Activated naive CD4-positive, alpha-beta T cell (primary cell): ENCODE measurements around the gene ALOX15.
"Not testable (repeated sequence)": the region's sequence is repeated elsewhere in the genome, so short reads cannot be mapped to it uniquely, and the experiment has no call there.

Experiments used
- DNase-seq, 4 experiments: peaks; one replicate each; lab custom pipeline; 2025; lab: John Stamatoyannopoulos, UW

Gene ALOX15

GRCh38 chr17:4617090-4617489, 24.4 kb downstream of the ALOX15 start:
- no peak for DNase-seq

GRCh38 chr17:4616476-4616875, 25.0 kb downstream of the ALOX15 start:
- no peak for DNase-seq

GRCh38 chr17:4610656-4611055, 30.8 kb downstream of the ALOX15 start:
- DNase-seq, result no peak

DNA sequence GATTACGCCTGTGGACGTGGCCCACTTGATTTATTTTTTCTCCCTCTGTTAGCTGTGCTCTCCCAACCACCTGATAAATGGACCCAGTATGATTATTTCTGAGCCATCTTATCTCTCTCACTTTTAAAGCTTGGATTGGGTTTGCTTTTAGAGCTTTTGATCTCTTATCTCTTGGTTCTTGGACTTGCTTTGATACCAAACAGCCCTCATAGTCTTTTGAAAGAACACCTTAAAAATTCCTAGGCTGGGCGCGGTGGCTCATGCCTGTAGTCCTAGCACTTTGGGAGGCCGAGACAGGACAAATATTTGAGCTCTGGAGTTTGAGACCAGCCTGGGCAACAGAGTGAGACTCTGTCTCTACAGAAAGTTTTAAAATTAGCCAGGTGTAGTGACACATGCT, 31.3 kb downstream of the ALOX15 start:
- DNase-seq, result no peak

DNA sequence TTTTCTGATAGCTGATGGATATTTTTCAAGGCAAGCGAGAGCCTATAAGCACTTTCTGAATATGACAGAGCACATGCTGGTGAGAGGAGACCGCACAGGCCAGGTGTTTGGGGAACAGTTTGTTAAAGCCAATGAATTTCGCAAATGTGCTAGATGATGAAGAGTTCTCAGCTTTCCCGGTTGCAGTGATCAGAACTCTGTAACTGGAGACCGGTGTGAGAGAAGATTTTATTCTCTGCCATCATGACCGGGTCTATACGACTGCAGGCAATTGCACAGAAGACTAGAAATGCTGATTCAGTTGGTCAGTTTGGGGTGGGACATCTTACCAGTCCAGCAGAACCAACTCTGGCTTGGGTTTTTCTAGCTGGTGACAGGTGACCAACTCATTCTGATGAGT, 31.7 kb downstream of the ALOX15 start:
- no peak for DNase-seq

GRCh38 chr17:4607773-4608187, 33.7 kb downstream of the ALOX15 start:
- no peak for DNase-seq

DNA sequence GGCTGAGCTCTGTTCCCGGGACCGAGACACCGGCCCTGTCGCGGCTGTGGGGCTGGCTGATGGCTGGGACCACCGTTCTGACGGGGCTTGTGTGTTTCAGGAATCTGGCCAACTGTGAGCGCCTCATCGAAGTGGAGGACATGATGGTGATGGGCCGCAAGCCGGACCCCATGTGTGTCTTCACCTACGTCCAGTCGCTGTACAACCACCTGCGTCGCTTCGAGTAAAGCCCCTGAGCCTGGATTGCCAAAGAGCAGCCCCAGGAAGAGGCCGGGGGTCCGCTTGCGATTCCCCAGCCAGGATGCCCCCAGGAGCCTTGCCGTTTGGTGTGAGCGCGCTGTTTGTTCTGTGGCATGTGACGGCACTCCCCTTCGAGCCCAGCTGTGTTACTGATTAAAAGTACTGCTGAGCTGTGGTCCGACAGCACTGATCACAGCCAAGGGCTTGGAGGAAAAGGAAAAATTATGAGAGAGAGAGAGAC, 34.2 kb downstream of the ALOX15 start:
- DNase-seq, result no peak

DNA sequence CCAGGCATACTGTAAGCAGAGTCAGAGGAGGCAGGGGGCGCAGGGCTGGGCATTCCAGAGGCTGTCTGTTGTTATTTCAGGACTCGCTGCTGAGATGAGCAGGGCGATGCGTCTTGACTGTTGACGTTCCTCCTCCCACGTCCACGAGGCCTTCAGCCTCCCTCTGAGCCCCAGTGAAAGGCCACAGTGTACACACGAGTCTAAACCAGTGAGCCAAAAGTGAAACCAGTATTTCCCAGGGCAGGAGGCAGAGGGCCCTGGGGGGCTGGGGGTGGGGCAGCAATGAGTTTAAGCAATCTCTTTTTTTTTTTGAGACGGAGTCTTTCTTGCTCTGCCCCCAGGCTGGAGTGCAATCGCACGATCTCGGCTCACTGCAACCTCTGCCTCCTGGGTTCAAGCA, 35.7 kb downstream of the ALOX15 start:
- no peak for DNase-seq

DNA sequence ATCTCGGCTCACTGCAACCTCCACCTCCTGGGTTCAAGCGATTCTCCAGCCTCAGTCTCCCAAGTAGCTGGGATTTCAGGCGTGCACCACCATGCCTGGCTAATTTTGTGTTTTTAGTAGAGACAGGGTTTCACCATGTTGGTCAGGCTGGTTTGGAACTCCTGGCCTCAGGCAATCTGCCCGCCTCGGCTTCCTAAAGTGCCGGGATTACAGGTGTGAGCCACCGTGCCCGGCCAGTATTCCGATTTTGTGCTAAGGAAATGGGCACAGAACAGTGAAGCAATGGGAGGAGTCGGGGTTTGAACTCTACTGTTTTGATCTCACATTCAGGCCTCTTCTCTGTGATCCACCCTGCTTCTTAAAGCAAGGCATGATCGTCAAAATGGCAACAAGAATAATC, 36.7 kb downstream of the ALOX15 start:
- DNase-seq, result not testable (repeated sequence)

DNA sequence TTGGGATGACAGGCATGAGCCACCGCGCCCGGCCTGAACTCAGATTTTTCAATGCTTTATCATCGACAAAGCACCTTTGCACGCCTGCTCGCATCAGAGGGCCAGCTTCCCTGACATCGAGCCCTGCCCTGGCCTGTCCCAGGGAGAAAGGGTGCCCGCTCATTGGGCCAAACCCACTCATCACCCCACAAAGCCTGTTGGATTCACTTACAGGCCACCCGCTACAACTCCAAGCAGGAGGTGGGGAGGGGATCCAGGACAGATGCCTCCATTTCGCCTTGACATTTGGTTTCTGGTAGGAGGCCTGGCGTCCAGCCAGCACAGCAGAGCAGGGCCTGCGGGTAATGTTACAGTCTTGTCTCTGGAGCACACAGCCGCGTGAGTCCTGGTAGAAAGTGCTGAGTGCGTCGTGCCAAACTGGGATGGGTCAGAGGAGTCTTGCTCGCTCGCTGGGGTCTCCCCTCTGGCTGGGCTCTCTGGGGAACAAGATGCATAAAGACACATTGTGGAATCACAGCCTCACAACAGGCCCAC, 37.3 kb downstream of the ALOX15 start:
- no peak for DNase-seq

GRCh38 chr17:4602041-4602440, 39.4 kb downstream of the ALOX15 start:
- DNase-seq, result no peak

DNA sequence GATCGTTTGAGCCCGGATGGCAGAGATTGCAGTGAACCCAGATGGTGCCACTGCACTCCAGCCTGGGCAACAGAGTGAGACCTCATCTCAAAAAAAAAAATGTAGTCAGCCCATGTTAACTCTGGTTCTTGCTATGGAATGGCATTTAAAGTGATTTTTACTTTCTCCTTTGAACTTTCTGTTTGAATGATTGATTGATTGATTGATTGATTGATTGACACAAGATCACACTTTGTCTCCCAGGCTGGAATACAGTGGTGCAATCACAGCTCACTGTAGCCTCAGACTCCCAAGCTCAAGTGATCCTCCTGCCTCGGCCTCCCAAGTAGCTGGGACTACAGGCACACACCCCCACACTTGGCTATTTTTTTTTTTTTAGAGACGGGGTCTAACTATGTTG, 40.2 kb downstream of the ALOX15 start:
- no peak for DNase-seq

GRCh38 chr17:4600563-4600962, 40.9 kb downstream of the ALOX15 start:
- no peak for DNase-seq

DNA sequence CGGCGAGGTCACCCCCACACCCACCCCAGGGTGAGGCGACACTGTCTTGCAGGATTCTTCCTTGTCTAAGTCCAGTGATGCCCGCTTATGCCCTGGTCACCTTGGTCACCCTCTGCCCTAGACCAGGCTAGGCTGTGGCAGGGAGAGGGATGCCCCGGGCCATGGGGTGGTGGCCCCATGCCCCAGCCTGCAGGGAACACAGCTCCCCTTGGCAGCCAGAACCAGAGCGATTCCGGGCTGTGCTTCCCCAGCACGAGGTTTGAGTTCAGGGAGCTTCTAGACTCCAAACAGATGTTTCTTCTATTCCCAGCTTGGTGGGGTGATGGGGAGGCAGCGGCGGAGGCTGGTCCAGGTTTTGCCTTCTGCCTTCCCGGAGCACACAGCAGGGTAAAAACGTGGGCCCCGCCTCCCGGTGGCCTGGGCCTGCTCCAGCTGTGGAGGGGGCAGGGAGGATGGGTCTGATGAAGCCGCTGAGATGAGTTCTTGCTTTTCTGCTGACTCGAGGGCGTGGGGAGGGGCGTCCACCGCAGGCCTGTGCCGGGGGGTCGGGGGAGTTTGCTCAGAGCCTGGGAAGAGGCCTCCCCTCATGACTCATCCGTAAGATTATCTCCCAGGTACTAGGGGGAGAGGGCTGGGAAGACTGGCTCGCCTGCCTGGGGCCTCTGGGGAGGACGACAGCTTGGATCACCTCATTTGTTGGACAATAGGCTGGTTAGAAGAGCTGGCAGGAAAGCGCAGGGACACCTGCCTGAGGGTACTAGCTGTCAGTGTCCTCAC, 41.8 kb downstream of the ALOX15 start:
- DNase-seq, result no peak

- no peak for DNase-seq
Observed at GRCh38 chr17:4598776-4599504, 42.5 kb downstream of the ALOX15 start.

DNA sequence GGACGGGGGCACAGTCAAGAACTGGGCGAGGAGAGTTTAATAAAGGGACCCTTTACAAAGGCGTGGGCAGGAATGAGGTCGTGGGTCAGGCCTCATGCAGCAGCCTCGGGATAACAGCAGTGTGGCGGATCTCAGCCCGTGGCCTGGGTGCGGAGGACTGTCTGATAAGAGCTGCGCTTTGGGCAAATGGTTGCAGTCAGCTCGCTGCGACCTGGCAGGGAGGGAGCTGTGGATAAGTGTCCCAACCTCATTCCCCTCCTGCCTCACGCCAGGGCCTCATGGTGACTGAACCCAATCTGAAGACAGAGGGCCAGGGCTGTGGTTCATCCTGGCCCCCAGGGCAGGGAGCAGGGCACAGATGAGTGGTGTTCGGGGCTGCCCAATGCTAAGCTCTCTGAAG, 43.5 kb downstream of the ALOX15 start:
- DNase-seq, result no peak

DNA sequence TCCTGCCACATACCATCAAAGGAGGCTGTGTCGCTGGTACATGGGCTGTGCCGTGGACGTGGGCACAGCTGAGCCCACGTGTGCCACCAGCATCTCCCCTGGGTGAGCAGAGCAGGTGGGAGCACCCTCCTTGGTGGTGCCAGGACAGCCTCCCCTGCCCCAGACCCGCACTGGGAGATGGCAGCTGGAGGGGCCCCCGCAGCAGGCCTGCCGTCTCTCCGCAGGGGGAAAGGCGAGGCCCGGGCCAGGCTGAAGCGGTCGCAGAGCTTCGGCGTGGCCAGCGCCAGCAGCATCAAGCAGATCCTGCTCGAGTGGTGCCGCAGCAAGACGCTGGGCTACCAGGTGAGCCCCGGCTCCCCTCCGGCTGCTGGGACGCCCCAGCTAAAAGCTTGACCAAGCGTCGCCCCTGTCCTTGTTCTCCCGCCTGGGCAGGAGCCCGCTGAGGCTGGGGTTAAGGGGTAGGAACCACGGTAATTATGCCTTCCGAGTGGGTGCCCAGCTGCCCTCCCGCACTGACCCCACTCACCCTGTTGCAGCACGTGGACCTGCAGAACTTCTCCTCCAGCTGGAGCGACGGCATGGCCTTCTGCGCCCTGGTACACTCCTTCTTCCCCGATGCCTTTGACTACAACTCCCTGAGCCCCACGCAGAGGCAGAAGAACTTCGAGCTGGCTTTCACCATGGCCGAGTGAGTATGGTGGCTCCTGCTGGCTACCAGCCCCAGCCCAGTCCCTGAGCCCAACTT, 44.7 kb downstream of the ALOX15 start:
- DNase-seq, result no peak

- DNase-seq, result not testable (repeated sequence)
Observed at GRCh38 chr17:4595685-4596342, 45.7 kb downstream of the ALOX15 start.

- DNase-seq, result peak in 1 of 4 experiments; percentile 11
Observed at GRCh38 chr17:4594931-4595684, 46.4 kb downstream of the ALOX15 start.

DNA sequence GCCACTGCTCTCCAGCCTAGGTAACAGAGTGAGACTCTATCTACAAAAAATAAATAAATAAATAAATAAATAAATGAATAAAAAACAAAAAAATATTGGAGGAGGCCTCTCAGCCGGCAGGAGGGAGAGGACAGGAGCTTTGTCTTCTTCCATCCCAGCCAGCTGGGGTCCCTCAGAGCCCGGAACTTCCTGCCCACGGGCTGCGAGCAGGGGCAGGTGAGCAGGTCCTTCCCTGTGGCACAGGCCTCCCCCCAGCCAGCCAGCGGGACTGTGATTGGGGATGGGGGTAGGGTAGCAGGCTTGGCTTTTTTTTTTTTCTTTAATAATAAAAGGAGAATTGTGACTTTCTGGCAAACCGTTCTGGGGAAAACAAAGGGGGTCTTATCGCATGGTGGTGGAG, 47.1 kb downstream of the ALOX15 start:
- DNase-seq, result no peak

DNA sequence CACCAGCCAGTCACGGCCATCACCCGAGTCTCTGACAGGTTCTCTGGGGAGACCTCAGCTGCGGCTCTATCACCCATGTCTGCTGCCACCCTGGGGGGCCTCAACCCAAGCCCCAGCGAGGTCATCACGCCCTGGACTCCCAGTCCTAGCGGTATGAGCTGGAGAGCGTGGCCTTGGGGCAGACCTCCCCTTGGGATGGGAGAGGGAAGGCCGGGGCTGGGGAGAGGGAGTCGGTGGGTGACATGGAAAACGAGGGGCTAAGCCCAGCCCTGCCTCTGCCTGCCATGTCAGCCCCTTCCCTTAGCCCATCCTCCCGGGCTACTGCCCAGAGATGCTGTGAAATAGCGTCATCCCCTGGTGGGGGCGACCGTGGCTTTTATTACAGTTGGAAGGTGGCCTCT, 48.5 kb downstream of the ALOX15 start:
- DNase-seq, result no peak
